ENCODE results near the gene ARL6IP5.

The ARL6IP5 gene

DNA sequence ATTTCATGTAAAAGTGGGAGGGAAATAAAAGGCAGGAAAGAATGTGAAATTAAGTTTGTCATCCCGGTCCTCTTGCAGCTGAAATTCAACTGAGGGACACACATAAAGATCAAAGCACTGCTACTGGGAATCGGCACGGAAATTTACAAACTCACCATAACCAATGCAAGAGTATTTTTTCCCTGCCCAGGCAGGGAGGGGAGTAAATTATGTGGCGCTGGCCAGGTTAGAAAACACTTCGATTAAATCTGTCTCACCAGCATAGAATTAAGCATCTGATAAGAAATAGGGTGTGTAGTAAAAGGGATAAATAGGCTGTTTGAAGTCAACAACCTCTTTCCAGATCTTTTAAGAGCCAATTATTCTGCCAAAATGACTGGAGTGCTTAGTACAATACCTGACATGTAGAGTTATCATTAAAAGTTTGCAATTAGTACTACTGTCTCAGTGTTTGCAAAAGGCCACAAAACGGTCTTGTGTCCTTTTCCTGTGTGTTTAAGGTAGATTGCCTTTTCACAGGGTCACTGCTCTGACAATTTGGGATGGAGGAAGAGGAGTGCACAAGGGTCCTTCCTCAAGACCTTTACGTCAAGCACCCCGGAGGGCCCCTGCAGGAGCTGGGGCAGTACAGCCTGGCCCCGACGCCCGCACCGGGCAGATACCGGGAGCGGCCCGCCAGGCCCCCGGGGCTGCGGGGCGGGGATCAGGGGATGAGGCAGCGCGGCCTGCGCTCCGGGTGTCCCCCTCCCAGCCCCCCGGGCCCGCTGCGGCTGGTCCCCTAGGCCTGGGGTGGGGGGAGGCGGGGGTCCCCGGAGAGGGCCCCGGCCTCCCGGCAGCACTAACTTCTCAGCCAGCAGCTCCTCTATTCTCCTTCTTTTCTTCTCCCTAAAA, 5.2 kb upstream of the ARL6IP5 start:
- H3K4me3 ChIP-seq (ENCODE audit: low read depth, low read length): peak overlapping the region; percentile 69
- DNase-seq (ENCODE audit: low read depth, low spot score): no peak
- no peak for TF ChIP-seq CTCF (IDR thresholded peaks at IDR 0.05; ENCODE audit: low read depth, low read length)
- in situ Hi-C loops (cut with HindIII; ENCODE audit: low sequenced_read_pairs): no loop called here

- in situ Hi-C loops (cut with HindIII; ENCODE audit: low sequenced_read_pairs): no loop called here
- H3K4me3 ChIP-seq (ENCODE audit: low read depth, low read length): peak within 1 kb of the TSS; percentile 69
- TF ChIP-seq CTCF (IDR thresholded peaks at IDR 0.05; ENCODE audit: low read depth, low read length): no peak
- DNase-seq (ENCODE audit: low read depth, low spot score): peak; percentile 86
Measured at GRCh38 chr3:69080233-69080920, 4.4 kb upstream of the ARL6IP5 start, which contains the start of gene UBA3. Gene UBA3 (minus strand): TSS chr3:69080365. CDS start chr3:69080353, 12 bp downstream.

GRCh38 chr3:69081583-69082262, 3.0 kb upstream of the ARL6IP5 start:
- DNase-seq (ENCODE audit: low read depth, low spot score): no peak
- in situ Hi-C loops (cut with HindIII; ENCODE audit: low sequenced_read_pairs): no loop called here
- TF ChIP-seq CTCF (IDR thresholded peaks at IDR 0.05; ENCODE audit: low read depth, low read length): no peak
- H3K4me3 ChIP-seq (ENCODE audit: low read depth, low read length): no peak overlapping the region

- H3K4me3 ChIP-seq (ENCODE audit: low read depth, low read length): no peak overlapping the region
- no peak for DNase-seq (ENCODE audit: low read depth, low spot score)
- in situ Hi-C loops (cut with HindIII; ENCODE audit: low sequenced_read_pairs): no loop called here
- no peak for TF ChIP-seq CTCF (IDR thresholded peaks at IDR 0.05; ENCODE audit: low read depth, low read length)
Measured at GRCh38 chr3:69082361-69082760, 2.4 kb upstream of the ARL6IP5 start.

- DNase-seq (ENCODE audit: low read depth, low spot score): peak; percentile 83
- in situ Hi-C loops (cut with HindIII; ENCODE audit: low sequenced_read_pairs): no loop called here
- H3K4me3 ChIP-seq (ENCODE audit: low read depth, low read length): no peak overlapping the region
- TF ChIP-seq CTCF (IDR thresholded peaks at IDR 0.05; ENCODE audit: low read depth, low read length): no peak
Measured at GRCh38 chr3:69082805-69083204, 1.9 kb upstream of the ARL6IP5 start.

DNA sequence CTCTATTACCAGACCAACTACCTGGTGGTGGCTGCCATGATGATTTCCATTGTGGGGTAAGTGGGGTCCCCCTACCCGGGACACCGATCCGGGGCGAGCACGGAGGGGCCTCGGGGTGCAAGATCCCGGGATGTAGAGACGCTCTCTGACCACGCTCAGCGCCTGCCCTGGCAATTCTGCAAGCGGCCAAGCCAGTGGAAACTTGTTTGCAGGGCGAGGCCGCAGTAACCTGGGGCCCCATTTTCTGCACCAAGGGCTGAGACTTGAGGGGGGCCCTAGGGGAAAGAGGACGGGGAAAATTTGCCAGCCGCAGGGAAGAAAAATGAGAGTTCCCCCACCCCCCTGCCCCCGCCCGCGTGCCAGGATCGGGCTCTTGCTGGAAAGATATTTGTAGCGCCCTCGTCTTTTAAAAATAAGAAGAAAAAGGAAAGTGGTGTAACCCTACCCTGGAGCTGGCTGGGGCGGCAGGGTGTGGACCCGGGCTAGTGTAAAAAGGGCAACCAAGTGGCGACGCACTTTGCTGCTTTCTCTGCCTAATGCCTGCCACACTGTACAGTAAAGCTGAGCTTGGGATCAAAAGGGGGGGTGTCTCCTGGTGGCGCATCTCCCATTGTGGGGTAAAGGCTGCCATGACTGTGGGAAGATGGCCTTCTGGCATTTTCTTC, 563 bp downstream of the ARL6IP5 start:
- no peak for DNase-seq (ENCODE audit: low read depth, low spot score)

More for the DNA sequence above, 563 bp downstream of the ARL6IP5 start:
- TF ChIP-seq CTCF (IDR thresholded peaks at IDR 0.05; ENCODE audit: low read depth, low read length): no peak
- in situ Hi-C loops (cut with HindIII; ENCODE audit: low sequenced_read_pairs): no loop called here
- H3K4me3 ChIP-seq (ENCODE audit: low read depth, low read length): peak overlapping the region; percentile 93

Data from astrocyte of the spinal cord (primary cell).